ENCODE data around the gene ARHGAP28. TPM values are rescaled to one million over a fixed set of nuclear protein-coding genes. Genes with fewer than 3 reads are reported as not detected.

ARHGAP28 gene
- total RNA-seq, 1 experiment from 2014 or later = 0.41 TPM

DNA sequence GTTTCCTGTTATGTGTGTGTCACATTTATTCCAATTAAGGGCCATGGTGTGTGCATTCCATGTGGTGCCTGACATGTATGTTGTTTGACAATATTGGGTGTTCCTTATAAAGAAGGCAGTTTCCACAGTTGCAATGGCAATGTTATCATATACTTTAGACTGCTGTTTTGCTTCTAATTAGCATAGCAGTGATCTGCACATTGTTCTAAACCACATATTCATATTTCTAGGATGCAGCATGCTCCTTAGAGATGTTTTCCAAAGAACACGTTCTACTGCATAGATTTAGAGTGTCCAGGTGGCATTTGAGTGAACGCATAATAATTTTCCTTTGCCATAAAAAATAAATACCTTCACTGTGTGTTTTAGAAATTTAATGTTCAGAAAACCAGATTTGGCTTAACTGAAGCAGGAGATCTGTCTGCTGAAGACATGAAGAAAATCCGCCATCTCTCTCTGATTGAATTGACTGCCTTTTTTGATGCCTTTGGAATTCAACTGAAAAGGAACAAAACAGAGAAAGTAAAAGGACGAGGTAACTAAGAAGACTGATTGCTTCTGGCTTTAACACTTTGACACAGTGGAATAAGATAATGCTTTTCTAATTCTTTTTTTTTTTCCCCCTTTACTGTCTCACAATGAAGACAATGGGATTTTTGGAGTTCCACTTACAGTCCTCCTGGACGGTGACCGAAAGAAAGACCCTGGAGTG is 143.7 kb downstream of the ARHGAP28 start:
- ATAC-seq (no peak), DNase-seq (ENCODE audit: low read depth, low spot score) (no peak)
- Histone ChIP-seq H3K9me3 (ENCODE audit: control insufficient read depth, insufficient read depth, low read depth, low read length) (no peaks in the 10 kb centered on the region), H3K27me3 (ENCODE audit: control insufficient read depth, insufficient read depth, low read length) (no peaks in the 10 kb centered on the region), H3K36me3 (ENCODE audit: control insufficient read depth, insufficient read depth, low read length) (no peaks in the 10 kb centered on the region), H3K4me1 (ENCODE audit: control insufficient read depth, insufficient read depth, low read length) (no peaks in the 10 kb centered on the region), H3K4me3 (ENCODE audit: low read depth in 2 of 2, low read length in 2 of 2) (no peak overlapping the region), H3K27ac (ENCODE audit: low read length) (no peak overlapping the region)
- no peak for TF ChIP-seq POLR2AphosphoS5 (IDR thresholded peaks at IDR 0.05; ENCODE audit: low read depth, low read length)
- in situ Hi-C loops (cut with HindIII; ENCODE audit: low pct_unique_long_range_greater_than_20kb, low sequenced_read_pairs) (no loop called here), intact Hi-C loops (cut with micrococcal nuclease; ENCODE audit: unreplicated experiment) (no loop called here)
- no TSS peak for BruUV-seq (replicated peaks)
- CTCF ChIA-PET = no interaction called here
- POLR2A ChIA-PET = interaction anchor here (0.6 kb wide), 1 partner anchor 569 kb away, joined by 3 read pairs; no protein-coding TSS in a partner anchor

DNA sequence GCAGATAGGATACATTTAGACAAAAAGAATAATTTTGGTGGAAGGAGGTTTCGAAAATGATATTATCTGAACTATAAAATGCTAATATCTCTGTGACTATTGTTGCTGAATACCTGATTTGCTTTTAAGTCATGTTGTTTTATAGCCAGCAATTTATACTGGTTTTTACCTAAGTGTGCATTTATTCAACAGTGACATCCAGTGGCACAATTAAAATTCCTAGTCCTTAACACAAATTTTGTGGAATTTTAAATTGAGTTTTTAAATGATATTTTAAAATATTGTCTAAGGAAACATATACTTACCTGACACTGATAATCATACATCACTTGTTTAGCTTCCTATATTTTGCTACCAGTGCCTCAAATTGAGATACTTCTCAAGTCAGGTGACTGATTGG is 144.8 kb downstream of the ARHGAP28 start:
- Histone ChIP-seq H3K4me1 (ENCODE audit: control insufficient read depth, insufficient read depth, low read length) (no peaks in the 10 kb centered on the region), H3K36me3 (ENCODE audit: control insufficient read depth, insufficient read depth, low read length) (no peaks in the 10 kb centered on the region), H3K27me3 (ENCODE audit: control insufficient read depth, insufficient read depth, low read length) (no peaks in the 10 kb centered on the region), H3K27ac (ENCODE audit: low read length) (no peak overlapping the region), H3K9me3 (ENCODE audit: control insufficient read depth, insufficient read depth, low read depth, low read length) (no peaks in the 10 kb centered on the region), H3K4me3 (ENCODE audit: low read depth in 2 of 2, low read length in 2 of 2) (no peak overlapping the region)
- no TSS peak for BruUV-seq (replicated peaks)
- ATAC-seq = no peak
- no peak for DNase-seq (ENCODE audit: low read depth, low spot score)
- ChIA-PET POLR2A (no interaction called here), CTCF (no interaction called here)
- TF ChIP-seq, protein P1, sequence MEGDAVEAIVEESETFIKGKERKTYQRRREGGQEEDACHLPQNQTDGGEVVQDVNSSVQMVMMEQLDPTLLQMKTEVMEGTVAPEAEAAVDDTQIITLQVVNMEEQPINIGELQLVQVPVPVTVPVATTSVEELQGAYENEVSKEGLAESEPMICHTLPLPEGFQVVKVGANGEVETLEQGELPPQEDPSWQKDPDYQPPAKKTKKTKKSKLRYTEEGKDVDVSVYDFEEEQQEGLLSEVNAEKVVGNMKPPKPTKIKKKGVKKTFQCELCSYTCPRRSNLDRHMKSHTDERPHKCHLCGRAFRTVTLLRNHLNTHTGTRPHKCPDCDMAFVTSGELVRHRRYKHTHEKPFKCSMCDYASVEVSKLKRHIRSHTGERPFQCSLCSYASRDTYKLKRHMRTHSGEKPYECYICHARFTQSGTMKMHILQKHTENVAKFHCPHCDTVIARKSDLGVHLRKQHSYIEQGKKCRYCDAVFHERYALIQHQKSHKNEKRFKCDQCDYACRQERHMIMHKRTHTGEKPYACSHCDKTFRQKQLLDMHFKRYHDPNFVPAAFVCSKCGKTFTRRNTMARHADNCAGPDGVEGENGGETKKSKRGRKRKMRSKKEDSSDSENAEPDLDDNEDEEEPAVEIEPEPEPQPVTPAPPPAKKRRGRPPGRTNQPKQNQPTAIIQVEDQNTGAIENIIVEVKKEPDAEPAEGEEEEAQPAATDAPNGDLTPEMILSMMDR (IDR thresholded peaks at IDR 0.05) = no peak; the same call in 1 of the 2 replicates
- TF ChIP-seq, protein P2, sequence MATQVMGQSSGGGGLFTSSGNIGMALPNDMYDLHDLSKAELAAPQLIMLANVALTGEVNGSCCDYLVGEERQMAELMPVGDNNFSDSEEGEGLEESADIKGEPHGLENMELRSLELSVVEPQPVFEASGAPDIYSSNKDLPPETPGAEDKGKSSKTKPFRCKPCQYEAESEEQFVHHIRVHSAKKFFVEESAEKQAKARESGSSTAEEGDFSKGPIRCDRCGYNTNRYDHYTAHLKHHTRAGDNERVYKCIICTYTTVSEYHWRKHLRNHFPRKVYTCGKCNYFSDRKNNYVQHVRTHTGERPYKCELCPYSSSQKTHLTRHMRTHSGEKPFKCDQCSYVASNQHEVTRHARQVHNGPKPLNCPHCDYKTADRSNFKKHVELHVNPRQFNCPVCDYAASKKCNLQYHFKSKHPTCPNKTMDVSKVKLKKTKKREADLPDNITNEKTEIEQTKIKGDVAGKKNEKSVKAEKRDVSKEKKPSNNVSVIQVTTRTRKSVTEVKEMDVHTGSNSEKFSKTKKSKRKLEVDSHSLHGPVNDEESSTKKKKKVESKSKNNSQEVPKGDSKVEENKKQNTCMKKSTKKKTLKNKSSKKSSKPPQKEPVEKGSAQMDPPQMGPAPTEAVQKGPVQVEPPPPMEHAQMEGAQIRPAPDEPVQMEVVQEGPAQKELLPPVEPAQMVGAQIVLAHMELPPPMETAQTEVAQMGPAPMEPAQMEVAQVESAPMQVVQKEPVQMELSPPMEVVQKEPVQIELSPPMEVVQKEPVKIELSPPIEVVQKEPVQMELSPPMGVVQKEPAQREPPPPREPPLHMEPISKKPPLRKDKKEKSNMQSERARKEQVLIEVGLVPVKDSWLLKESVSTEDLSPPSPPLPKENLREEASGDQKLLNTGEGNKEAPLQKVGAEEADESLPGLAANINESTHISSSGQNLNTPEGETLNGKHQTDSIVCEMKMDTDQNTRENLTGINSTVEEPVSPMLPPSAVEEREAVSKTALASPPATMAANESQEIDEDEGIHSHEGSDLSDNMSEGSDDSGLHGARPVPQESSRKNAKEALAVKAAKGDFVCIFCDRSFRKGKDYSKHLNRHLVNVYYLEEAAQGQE (IDR thresholded peaks at IDR 0.05; ENCODE audit: insufficient read depth in 1 of 2, low read depth in 2 of 2, low read length in 1 of 2) = no peak
- no peak for TF ChIP-seq TCF7L2 (IDR thresholded peaks at IDR 0.05; ENCODE audit: low read depth, low read length)
- TF ChIP-seq SIN3A (IDR thresholded peaks at IDR 0.05; ENCODE audit: borderline replicate concordance, insufficient read depth, low read depth, low read length) = no peak
- no peak for TF ChIP-seq POLR2AphosphoS5 (IDR thresholded peaks at IDR 0.05; ENCODE audit: low read depth, low read length)
- in situ Hi-C loops (cut with HindIII; ENCODE audit: low pct_unique_long_range_greater_than_20kb, low sequenced_read_pairs) = no loop called here
- intact Hi-C loops (cut with micrococcal nuclease; ENCODE audit: unreplicated experiment) = no loop called here

DNA sequence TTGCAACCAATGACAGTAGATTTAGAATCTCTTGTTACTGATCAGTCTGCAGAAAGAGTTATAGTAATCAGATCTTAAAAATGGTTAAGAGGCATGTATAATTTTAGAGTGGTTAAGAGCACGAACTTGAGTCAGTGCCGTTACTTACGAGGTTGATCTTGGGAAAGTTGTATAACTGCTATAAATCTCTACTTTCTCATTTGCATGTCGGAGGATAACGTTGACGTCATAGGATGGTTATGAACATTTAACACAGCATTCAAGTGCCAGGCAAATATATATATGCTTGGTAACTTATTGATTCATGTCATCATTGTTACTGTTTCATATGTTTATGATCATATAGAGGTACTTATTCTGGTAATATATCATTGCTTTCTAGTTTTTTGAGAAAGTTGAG is 146.2 kb downstream of the ARHGAP28 start:
- H3K36me3 ChIP-seq (ENCODE audit: control insufficient read depth, insufficient read depth, low read length) = no peaks in the 10 kb centered on the region
- H3K27me3 ChIP-seq (ENCODE audit: control insufficient read depth, insufficient read depth, low read length) = no peaks in the 10 kb centered on the region
- no peak for DNase-seq (ENCODE audit: low read depth, low spot score)
- CTCF ChIA-PET = no interaction called here
- TF ChIP-seq, protein P1 (IDR thresholded peaks at IDR 0.05) = no peak
- POLR2A ChIA-PET = no interaction called here
- no peaks in the 10 kb centered on the region for H3K4me1 ChIP-seq (ENCODE audit: control insufficient read depth, insufficient read depth, low read length)
- ATAC-seq = no peak
- intact Hi-C loops (cut with micrococcal nuclease; ENCODE audit: unreplicated experiment) (no loop called here), in situ Hi-C loops (cut with HindIII; ENCODE audit: low pct_unique_long_range_greater_than_20kb, low sequenced_read_pairs) (no loop called here)
- H3K9me3 ChIP-seq (ENCODE audit: control insufficient read depth, insufficient read depth, low read depth, low read length) = no peaks in the 10 kb centered on the region
- no peak overlapping the region for H3K4me3 ChIP-seq (ENCODE audit: low read depth in 2 of 2, low read length in 2 of 2)
- BruUV-seq (replicated peaks) = no TSS peak
- no peak overlapping the region for H3K27ac ChIP-seq (ENCODE audit: low read length)
